Liver (tissue), 3 donors: Measurements from ENCODE around the gene NDRG4.

Experiments used
- GABPA ChIP-seq, 2 donors: IDR thresholded peaks in 1 of 2; conservative IDR thresholded peaks in 1 of 2; 2 replicates each; pipeline ENCODE4 v1.6.1; 2016; ENCODE audit warnings: antibody characterized with exemption in 2 of 2, mild to moderate bottlenecking in 1 of 2, moderate library complexity in 1 of 2
- JUND ChIP-seq, 2 donors: IDR thresholded peaks; 2 replicates each; pipeline ENCODE4 v1.6.1; 2016; ENCODE audit warnings: antibody characterized with exemption in 2 of 2
- SP1 ChIP-seq: IDR thresholded peaks from 2 replicates; pipeline ENCODE4 v1.6.1; 2018; ENCODE audit warnings: antibody characterized with exemption, mild to moderate bottlenecking
- TAF1 ChIP-seq: conservative IDR thresholded peaks from 2 replicates; pipeline ENCODE4 v1.6.1; 2016; ENCODE audit warnings: antibody characterized with exemption, mild to moderate bottlenecking
- TF ChIP-seq, protein P1 (sequence below): fragments of 150-350 bp; IDR thresholded peaks from 2 replicates; pipeline ENCODE4 v1.5.1; 2017; ENCODE audit warnings: improper control_type of control experiment, low read depth, low read length; ENCODE audit not compliant: missing input control
- TF ChIP-seq, protein P2 (sequence below): IDR thresholded peaks from 2 replicates; pipeline ENCODE4 v1.6.1; 2016; ENCODE audit warnings: antibody characterized with exemption
- TF ChIP-seq, protein P3 (sequence below): IDR thresholded peaks from 2 replicates; pipeline ENCODE4 v1.6.1; 2016; ENCODE audit warnings: antibody characterized with exemption
- donor health status: healthy.
- donor health status: healthy.

DNA sequence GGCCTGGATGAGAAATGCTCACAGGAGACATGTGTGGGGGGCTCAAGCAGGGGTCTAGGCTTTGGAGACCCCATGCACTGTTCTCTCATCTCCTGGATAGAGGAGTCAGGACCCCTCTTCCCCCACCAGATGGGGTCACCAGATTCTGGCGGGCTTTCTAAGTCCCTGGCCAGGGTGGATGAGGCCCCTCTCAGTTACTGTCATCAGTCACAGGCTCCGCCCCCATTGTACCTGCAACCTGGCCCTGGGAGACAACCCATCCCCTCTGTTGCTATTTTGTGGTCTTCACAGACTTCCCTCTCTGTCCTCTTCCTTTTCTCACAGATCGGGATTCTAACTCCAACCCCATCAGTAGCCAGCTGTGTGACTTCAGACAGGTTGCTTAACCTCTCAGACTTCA, 33.5 kb upstream of the NDRG4 start:
- TF ChIP-seq, protein P1, sequence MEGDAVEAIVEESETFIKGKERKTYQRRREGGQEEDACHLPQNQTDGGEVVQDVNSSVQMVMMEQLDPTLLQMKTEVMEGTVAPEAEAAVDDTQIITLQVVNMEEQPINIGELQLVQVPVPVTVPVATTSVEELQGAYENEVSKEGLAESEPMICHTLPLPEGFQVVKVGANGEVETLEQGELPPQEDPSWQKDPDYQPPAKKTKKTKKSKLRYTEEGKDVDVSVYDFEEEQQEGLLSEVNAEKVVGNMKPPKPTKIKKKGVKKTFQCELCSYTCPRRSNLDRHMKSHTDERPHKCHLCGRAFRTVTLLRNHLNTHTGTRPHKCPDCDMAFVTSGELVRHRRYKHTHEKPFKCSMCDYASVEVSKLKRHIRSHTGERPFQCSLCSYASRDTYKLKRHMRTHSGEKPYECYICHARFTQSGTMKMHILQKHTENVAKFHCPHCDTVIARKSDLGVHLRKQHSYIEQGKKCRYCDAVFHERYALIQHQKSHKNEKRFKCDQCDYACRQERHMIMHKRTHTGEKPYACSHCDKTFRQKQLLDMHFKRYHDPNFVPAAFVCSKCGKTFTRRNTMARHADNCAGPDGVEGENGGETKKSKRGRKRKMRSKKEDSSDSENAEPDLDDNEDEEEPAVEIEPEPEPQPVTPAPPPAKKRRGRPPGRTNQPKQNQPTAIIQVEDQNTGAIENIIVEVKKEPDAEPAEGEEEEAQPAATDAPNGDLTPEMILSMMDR: no peak
- TF ChIP-seq, protein P2, sequence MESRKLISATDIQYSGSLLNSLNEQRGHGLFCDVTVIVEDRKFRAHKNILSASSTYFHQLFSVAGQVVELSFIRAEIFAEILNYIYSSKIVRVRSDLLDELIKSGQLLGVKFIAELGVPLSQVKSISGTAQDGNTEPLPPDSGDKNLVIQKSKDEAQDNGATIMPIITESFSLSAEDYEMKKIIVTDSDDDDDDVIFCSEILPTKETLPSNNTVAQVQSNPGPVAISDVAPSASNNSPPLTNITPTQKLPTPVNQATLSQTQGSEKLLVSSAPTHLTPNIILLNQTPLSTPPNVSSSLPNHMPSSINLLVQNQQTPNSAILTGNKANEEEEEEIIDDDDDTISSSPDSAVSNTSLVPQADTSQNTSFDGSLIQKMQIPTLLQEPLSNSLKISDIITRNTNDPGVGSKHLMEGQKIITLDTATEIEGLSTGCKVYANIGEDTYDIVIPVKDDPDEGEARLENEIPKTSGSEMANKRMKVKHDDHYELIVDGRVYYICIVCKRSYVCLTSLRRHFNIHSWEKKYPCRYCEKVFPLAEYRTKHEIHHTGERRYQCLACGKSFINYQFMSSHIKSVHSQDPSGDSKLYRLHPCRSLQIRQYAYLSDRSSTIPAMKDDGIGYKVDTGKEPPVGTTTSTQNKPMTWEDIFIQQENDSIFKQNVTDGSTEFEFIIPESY: no peak
- TF ChIP-seq TAF1 (no peak), JUND (IDR thresholded peaks at IDR 0.05) (no peak), SP1 (no peak), GABPA (IDR thresholded peaks at IDR 0.05 in 1 of 2, conservative IDR thresholded peaks at IDR 0.05 in 1 of 2) (no peak)
- TF ChIP-seq, protein P3, sequence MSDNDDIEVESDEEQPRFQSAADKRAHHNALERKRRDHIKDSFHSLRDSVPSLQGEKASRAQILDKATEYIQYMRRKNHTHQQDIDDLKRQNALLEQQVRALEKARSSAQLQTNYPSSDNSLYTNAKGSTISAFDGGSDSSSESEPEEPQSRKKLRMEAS: no peak
